HPDE6-E6E7 (cell line): ENCODE data around the gene CCNL2.
A peak's percentile ranks its signal among the peaks of the same experiment; 100 is the strongest.
"Not testable (repeated sequence)": the region's sequence is repeated elsewhere in the genome, so short reads cannot be mapped to it uniquely, and the experiment has no call there.

Source experiments
- DNase-seq: peaks from one replicate; pipeline ENCODE4 v3.0.0; 2011; ENCODE audit warnings: missing footprints; ENCODE audit errors: extremely low spot score

CCNL2 gene

GRCh38 chr1:1399872-1400575 lies 889 bp upstream of the CCNL2 start:
- no peak for DNase-seq

- no peak for DNase-seq
These were observed 403 bp downstream of the CCNL2 start for GRCh38 chr1:1398677-1399186.

GRCh38 chr1:1397839-1398523 lies 1.2 kb downstream of the CCNL2 start:
- no peak for DNase-seq

- DNase-seq: no peak
These were observed 4.0 kb downstream of the CCNL2 start for GRCh38 chr1:1395166-1395565.

- DNase-seq: no peak
These were observed 5.0 kb downstream of the CCNL2 start for GRCh38 chr1:1394116-1394515.

- DNase-seq: no peak
These were observed 5.7 kb downstream of the CCNL2 start for GRCh38 chr1:1393428-1393827.

GRCh38 chr1:1393014-1393413 lies 6.1 kb downstream of the CCNL2 start:
- DNase-seq: no peak

- DNase-seq: no peak
These were observed 7.9 kb downstream of the CCNL2 start for GRCh38 chr1:1391225-1391624.

- no peak for DNase-seq
These were observed 8.5 kb downstream of the CCNL2 start for GRCh38 chr1:1390675-1391074.

- no peak for DNase-seq
These were observed 11.1 kb downstream of the CCNL2 start for GRCh38 chr1:1388078-1388472.

GRCh38 chr1:1387098-1388077 lies 11.7 kb downstream of the CCNL2 start:
- DNase-seq: no peak

- no peak for DNase-seq
These were observed 13.2 kb downstream of the CCNL2 start for GRCh38 chr1:1385931-1386330.

GRCh38 chr1:1385339-1385738 lies 13.8 kb downstream of the CCNL2 start:
- DNase-seq: not testable (repeated sequence)

GRCh38 chr1:1381294-1381693 lies 17.8 kb downstream of the CCNL2 start:
- DNase-seq: no peak

- no peak for DNase-seq
These were observed 18.3 kb downstream of the CCNL2 start for GRCh38 chr1:1380860-1381259.

GRCh38 chr1:1377540-1378205 lies 21.5 kb downstream of the CCNL2 start:
- DNase-seq: no peak

GRCh38 chr1:1376551-1377226 lies 22.4 kb downstream of the CCNL2 start:
- DNase-seq: no peak

GRCh38 chr1:1374929-1375662 lies 24.0 kb downstream of the CCNL2 start, which contains the start of gene AURKAIP1:
TSS of gene AURKAIP1 (minus strand) at chr1:1375207. CDS start at chr1:1374756, 451 bp downstream.
- DNase-seq: peak; percentile 98

- no peak for DNase-seq
These were observed 24.6 kb downstream of the CCNL2 start for GRCh38 chr1:1374589-1374928.
